ENCODE data around the gene LINGO1.

LINGO1 gene

DNA sequence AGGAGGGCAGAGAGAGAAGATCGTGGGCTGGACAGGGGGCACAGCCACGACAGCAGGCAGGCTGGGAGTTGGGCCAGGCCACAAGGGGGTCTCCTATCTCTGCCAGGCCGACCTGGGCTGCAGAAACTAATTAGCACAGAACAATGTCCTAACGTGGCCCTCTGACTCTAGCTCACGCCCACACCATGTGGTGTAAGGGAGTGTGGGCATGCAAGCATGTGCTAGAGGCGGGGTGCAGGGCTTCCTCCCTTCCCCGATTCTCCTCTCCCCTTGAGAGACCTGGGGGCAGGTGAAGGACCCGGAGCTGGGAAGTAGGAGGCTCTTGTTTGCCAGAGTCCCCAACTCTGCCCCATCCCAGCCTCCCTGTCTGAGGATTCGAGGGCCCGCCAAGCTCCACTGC, 65.5 kb downstream of the LINGO1 start:
- DNase-seq: no peak

DNA sequence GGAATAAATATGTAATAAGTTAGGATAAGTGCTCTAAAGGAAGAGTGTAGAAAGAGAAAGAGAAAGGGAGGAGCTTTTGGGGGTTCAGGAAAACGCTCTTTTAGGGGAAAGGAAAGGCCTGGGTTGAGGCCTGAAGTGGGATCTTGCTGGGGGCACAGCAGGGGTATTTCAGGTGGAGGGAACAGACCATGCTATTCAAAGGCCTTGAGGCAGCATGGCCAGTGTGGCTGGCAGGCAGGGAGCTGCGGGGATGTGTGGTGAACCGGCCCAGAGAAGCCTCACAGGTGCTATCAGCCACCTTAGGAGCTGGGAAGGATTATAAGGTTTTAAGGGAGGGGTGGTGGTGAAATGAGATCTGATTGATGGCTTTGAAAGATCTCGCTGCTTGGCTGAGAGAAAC, 66.6 kb downstream of the LINGO1 start:
- DNase-seq: no peak

DNA sequence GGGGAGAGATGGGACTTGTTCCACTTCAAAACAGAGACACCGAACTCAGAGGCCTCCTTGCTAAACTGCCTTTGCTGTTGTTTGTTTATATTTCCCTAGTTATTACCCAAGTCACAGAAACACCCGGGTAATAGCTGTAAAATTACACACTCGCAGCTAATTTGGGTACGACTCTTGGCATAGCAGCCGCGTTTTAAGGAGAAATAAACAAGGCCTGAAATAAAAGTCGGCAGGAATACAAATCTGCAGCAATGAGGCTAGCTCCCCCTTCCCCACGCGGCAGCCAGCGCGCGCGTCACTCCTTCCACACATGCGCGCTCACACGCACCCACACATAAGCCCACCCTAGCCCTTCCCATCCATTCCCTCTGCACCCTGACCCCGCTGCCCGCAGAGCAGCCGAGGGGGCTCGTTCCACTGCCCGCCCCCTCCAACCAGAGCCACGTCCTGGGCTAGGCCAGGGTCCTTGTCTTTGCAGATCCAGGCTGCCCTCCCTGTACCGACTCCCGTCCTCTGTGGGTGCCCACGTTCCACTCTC, 67.3 kb downstream of the LINGO1 start:
- no peak for DNase-seq

DNA sequence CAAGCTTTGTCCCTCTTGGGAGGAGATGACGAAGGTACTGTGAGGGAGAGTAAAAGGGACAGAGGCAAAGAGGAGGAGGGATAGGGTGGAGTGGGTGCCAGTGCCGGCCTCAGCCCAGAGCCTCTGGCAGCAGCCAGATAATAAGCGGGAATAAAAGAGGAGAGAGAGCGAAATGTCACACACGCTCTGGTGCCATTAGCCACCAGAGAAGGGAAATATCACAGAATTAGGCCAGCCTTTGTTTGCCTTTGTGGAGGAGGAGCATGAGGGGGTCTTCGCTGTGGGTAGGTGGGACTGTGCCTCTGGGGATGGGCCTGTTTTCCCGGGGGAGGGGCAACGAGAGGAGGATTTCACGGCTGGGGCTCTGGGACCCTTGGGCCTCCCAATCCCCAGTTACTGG, 67.8 kb downstream of the LINGO1 start:
- no peak for DNase-seq

DNA sequence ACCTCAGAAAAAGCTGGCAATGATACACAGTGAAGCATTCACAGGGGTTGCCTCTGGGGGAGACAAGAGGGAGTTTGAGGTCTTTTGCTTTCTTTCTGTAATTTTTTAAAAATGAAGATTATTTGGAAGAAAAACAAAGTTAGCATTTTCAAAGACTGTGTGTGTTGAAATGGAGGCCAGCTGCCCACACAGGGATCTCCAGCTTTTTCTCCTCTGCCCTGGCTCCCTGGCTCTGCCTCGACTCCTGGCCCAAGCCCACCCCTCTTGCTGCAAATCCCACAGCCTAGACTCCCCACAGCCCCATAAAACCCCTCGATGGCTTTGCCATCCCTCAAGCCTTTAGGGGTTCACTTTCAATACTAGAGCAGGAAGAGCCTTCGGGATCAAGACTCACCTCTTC, 68.4 kb downstream of the LINGO1 start:
- DNase-seq: no peak

DNA sequence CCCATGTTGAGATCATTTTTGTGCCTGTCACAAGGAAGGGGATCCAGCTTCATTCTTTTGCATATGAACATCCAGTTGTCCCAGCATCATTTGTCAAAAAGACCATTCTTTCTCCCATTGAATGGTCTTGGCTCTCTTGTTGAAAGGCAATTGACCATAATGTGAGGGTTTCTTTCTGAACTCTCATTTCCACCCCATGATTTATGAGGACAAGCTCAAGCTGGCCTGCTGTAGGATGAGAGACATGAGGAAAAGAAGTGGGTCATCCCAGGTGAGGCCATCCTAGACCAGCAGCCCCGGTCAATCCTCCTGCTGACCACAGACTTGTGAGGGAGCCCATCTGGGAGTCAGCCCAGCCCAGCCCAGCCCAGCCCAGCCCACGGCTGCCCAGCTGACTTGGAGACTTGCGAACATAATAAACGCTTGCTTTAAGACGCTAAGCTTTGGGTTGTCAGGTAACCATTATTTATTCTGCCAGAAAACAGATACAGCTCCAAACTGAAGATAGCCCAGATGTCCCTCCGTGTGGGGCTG, 69.0 kb downstream of the LINGO1 start:
- no peak for DNase-seq

All from hematopoietic multipotent progenitor cell treated with erythropoietin and hydrocortisone succinate and interleukin-3 and kit ligand, for 4 days (in vitro differentiated cells).